ENCODE results near the gene GZF1.

The GZF1 gene

GRCh38 chr20:23387118-23387443 is 25.1 kb downstream of the GZF1 start:
- H3K4me3 ChIP-seq (ENCODE audit: low read depth, low read length), result no peak overlapping the region
- TF ChIP-seq CTCF (IDR thresholded peaks at IDR 0.05; ENCODE audit: low read depth, low read length) (no peak), MYC (IDR thresholded peaks at IDR 0.05; ENCODE audit: low read depth, low read length) (no peak), POLR2A (IDR thresholded peaks at IDR 0.05; ENCODE audit: extremely low read depth, insufficient read length) (no peak), MAX (IDR thresholded peaks at IDR 0.05; ENCODE audit: low read depth, low read length) (no peak)
- no peak for DNase-seq (ENCODE audit: low read depth)

- no peak for DNase-seq (ENCODE audit: low read depth)
- TF ChIP-seq POLR2A (IDR thresholded peaks at IDR 0.05; ENCODE audit: extremely low read depth, insufficient read length) (no peak), MYC (IDR thresholded peaks at IDR 0.05; ENCODE audit: low read depth, low read length) (no peak), MAX (IDR thresholded peaks at IDR 0.05; ENCODE audit: low read depth, low read length) (no peak), CTCF (IDR thresholded peaks at IDR 0.05; ENCODE audit: low read depth, low read length) (no peak)
- H3K4me3 ChIP-seq (ENCODE audit: low read depth, low read length), result no peak overlapping the region
Measured at GRCh38 chr20:23390091-23390774, 28.3 kb downstream of the GZF1 start.

- DNase-seq (ENCODE audit: low read depth), result no peak
- H3K4me3 ChIP-seq (ENCODE audit: low read depth, low read length), result no peak overlapping the region
- TF ChIP-seq MAX (IDR thresholded peaks at IDR 0.05; ENCODE audit: low read depth, low read length), result no peak
- no peak for TF ChIP-seq CTCF (IDR thresholded peaks at IDR 0.05; ENCODE audit: low read depth, low read length)
- TF ChIP-seq MYC (IDR thresholded peaks at IDR 0.05; ENCODE audit: low read depth, low read length), result no peak
- TF ChIP-seq POLR2A (IDR thresholded peaks at IDR 0.05; ENCODE audit: extremely low read depth, insufficient read length), result no peak
Measured at GRCh38 chr20:23391707-23392310, 29.8 kb downstream of the GZF1 start.

GRCh38 chr20:23393996-23394775 is 32.2 kb downstream of the GZF1 start:
- TF ChIP-seq CTCF (IDR thresholded peaks at IDR 0.05; ENCODE audit: low read depth, low read length), result no peak

GRCh38 chr20:23396950-23397627 is 35.1 kb downstream of the GZF1 start:
- no peak for DNase-seq (ENCODE audit: low read depth)
- H3K4me3 ChIP-seq (ENCODE audit: low read depth, low read length), result no peak overlapping the region
- TF ChIP-seq MAX (IDR thresholded peaks at IDR 0.05; ENCODE audit: low read depth, low read length), result no peak
- TF ChIP-seq MYC (IDR thresholded peaks at IDR 0.05; ENCODE audit: low read depth, low read length), result no peak
- TF ChIP-seq POLR2A (IDR thresholded peaks at IDR 0.05; ENCODE audit: extremely low read depth, insufficient read length), result no peak
- TF ChIP-seq CTCF (IDR thresholded peaks at IDR 0.05; ENCODE audit: low read depth, low read length), result no peak

More at GRCh38 chr20:23393996-23394775, 32.2 kb downstream of the GZF1 start:
- H3K4me3 ChIP-seq (ENCODE audit: low read depth, low read length), result no peak overlapping the region
- no peak for DNase-seq (ENCODE audit: low read depth)
